AG09309 (cell line): ENCODE results near the gene NRP2.
A peak's percentile ranks its signal among the peaks of the same experiment; 100 is the strongest.

Experiments used
- DNase-seq: peaks from one replicate; pipeline ENCODE4 v3.0.0-alpha.2; 2010; ENCODE audit warnings: low read depth
- H3K4me3 ChIP-seq: 2 replicates; pipeline ENCODE4 v1.5.1; 2011; ENCODE audit warnings: mild to moderate bottlenecking, low read depth, low read length, moderate library complexity; ENCODE audit not compliant: control insufficient read depth
- CTCF ChIP-seq: IDR thresholded peaks from 2 replicates; pipeline ENCODE4 v1.5.1; 2011; ENCODE audit warnings: mild to moderate bottlenecking, low read depth, low read length, inconsistent platforms; ENCODE audit not compliant: insufficient read depth, control insufficient read depth; ENCODE audit errors: missing control alignments

NRP2 gene

GRCh38 chr2:205822579-205822978 lies 140.3 kb downstream of the NRP2 start:
- peak; percentile 46 for DNase-seq
- no peak overlapping the region for H3K4me3 ChIP-seq
- TF ChIP-seq CTCF = no peak

- DNase-seq = no peak
- TF ChIP-seq CTCF = no peak
- no peak overlapping the region for H3K4me3 ChIP-seq
Observed at GRCh38 chr2:205827809-205828365, 145.6 kb downstream of the NRP2 start.

- DNase-seq = no peak
- TF ChIP-seq CTCF = no peak
- H3K4me3 ChIP-seq = no peak overlapping the region
Observed at GRCh38 chr2:205833864-205834263, 151.6 kb downstream of the NRP2 start.

- no peak for TF ChIP-seq CTCF
- no peak for DNase-seq
- H3K4me3 ChIP-seq = no peak overlapping the region
Observed at GRCh38 chr2:205834796-205835195, 152.5 kb downstream of the NRP2 start.

- TF ChIP-seq CTCF = no peak
- no peak for DNase-seq
- no peak overlapping the region for H3K4me3 ChIP-seq
Observed at GRCh38 chr2:205835251-205835791, 153.0 kb downstream of the NRP2 start.

- TF ChIP-seq CTCF = no peak
- DNase-seq = no peak
- H3K4me3 ChIP-seq = no peak overlapping the region
Observed at GRCh38 chr2:205835923-205836322, 153.6 kb downstream of the NRP2 start.

GRCh38 chr2:205836477-205837221 lies 154.3 kb downstream of the NRP2 start:
- no peak overlapping the region for H3K4me3 ChIP-seq
- no peak for TF ChIP-seq CTCF
- DNase-seq = no peak
